Measurements from ENCODE around the gene MCUR1.

GRCh38 chr6:13787137-13787536, 27.2 kb downstream of the MCUR1 start:
- TF ChIP-seq ZNF384 (IDR thresholded peaks at IDR 0.05; ENCODE audit: borderline replicate concordance, low read depth, low read length) (no peak), SRF (IDR thresholded peaks at IDR 0.05; ENCODE audit: low read depth in 2 of 2, low read length in 2 of 2) (no peak)
- TF ChIP-seq, protein P1, sequence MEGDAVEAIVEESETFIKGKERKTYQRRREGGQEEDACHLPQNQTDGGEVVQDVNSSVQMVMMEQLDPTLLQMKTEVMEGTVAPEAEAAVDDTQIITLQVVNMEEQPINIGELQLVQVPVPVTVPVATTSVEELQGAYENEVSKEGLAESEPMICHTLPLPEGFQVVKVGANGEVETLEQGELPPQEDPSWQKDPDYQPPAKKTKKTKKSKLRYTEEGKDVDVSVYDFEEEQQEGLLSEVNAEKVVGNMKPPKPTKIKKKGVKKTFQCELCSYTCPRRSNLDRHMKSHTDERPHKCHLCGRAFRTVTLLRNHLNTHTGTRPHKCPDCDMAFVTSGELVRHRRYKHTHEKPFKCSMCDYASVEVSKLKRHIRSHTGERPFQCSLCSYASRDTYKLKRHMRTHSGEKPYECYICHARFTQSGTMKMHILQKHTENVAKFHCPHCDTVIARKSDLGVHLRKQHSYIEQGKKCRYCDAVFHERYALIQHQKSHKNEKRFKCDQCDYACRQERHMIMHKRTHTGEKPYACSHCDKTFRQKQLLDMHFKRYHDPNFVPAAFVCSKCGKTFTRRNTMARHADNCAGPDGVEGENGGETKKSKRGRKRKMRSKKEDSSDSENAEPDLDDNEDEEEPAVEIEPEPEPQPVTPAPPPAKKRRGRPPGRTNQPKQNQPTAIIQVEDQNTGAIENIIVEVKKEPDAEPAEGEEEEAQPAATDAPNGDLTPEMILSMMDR (IDR thresholded peaks at IDR 0.05 in 2 of 3, conservative IDR thresholded peaks at IDR 0.05 in 1 of 3; ENCODE audit: control insufficient read depth in 2 of 3, extremely low read depth in 1 of 3, insufficient read depth in 1 of 3, low read depth in 3 of 3, low read length in 3 of 3), result no peak

Data from GM12878 (cell line).